Dermis blood vessel endothelial cell (primary cell): Measurements from ENCODE around the gene IRF8. TPM values are rescaled to one million over a fixed set of nuclear protein-coding genes. Genes with fewer than 3 reads are reported as not detected.
A peak's percentile ranks its signal among the peaks of the same experiment; 100 is the strongest.
"Not testable (repeated sequence)": the region's sequence is repeated elsewhere in the genome, so short reads cannot be mapped to it uniquely, and the experiment has no call there.

ENCODE experiments used
- DNase-seq: peaks from one replicate; pipeline ENCODE4 v3.0.0; 2010
- total RNA-seq: library from RNA; depleted of rRNA; stranded (reverse); fragments of >200 nt; gene quantifications from 2 replicates; pipeline ENCODE4 v1.2.3, GENCODE V29; 2014

Gene IRF8
- total RNA-seq, 1 donor from 2014 or later: 25.9 TPM

DNA sequence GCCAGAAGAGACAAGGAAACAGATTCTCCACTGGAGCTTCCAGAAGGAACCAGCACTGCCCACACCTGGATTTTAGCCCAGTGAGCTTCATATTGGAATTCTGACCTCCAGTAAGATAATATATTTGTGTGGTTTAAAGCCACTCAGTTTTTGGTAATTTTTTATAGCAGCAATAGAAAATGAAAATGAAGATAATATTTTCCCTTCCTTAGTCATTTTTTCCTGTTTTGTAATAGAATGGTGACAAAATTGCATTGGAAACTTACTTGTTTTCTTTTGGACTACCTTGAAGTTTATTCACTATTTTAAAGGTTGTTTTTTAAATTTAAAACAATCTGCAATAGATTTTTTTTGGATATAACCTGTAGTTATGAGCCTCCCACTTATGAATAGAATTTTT, 29.8 kb upstream of the IRF8 start:
- DNase-seq: no peak

DNA sequence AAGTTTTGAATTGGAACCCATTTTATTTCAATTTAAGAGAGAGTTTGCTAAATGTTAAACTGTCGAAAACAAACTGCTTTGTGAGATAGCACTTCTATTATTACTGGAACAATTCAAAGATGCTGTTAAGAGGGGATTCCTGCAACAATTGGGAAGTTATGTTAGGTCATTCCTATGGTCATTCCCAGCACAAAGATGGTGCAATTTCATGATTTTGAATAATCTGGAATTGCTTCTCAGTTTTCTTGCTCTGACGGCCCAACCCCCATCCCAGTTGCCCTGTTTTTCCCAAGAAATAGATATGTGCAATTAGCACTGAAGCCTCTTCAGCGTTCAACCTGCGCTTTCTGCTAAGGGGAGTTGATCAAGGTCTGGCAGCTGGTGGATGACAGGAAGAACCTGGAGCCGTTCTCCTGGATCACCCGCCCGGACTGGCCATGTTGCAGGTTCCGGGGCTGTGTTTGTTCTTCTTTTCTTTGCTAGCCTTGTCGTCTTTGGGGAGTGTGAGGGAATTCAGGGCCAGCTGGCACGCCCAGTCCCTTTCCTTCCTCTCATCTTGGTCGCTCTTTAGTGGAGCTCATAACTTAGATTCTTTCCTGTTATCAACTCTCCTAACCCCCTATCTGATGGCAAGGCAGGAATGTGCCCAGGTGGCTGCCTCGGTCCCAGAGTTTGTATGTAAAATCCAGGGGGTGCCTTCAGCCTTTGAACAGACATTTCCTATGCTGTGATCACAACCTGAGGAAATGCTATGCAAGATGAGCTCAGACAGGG, 29.0 kb upstream of the IRF8 start:
- no peak for DNase-seq

DNA sequence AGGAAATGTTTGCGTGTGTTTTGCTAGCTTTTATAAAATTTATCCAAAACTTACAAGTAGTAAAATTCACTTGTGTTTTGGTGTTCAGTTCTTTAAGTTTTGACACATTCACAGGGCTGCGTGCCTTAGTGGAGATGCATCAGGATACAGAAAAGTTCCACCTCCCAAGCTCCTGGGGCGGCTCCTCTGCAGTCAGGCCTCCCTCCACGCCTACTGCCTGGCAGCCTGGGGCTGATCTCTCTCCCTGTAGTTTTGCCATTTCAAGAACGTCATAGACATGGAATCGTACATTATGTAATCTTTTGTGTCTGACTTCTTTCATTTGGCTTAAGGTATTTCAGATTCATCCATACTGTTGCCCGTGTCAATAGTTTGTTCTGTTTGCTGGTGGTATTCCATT, 27.2 kb upstream of the IRF8 start:
- DNase-seq: no peak

DNA sequence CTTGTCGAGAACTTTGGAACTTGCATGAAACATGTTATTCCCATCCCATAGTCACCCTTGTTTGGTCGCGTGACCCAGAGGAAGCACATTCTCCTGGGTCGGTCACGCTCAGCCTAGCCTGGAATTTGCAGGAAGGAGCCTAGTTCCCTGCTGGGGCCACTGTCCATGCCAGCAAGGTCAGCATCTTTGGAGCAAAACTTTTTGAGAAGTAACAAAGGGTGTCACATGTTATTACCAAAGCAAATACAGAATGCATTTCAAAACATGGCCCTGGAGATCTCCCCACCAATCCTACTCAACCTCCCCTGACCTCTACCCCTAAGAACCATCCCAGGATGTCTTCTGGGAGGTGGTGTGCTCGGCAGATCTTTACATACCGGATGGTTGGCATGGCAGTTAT, 26.2 kb upstream of the IRF8 start:
- no peak for DNase-seq

DNA sequence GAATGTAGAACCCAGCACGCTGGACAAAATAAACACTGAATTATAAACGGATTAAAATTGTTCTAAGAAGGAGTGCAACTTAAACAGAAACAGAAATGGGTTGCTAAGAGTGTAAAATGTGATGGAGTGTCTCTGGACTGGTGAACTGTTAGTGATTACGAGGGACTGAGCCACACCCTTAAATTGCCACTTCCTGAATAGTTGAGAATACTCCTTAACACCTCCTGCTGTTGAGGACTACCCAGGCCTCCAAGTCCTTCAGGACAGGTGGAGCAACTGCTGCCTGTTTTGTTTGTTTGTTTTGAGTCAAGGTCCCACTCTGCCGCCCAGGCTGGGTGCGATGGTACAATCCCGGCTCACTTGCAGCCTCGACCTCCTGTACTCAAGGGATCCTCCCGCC, 25.8 kb upstream of the IRF8 start:
- DNase-seq: no peak

DNA sequence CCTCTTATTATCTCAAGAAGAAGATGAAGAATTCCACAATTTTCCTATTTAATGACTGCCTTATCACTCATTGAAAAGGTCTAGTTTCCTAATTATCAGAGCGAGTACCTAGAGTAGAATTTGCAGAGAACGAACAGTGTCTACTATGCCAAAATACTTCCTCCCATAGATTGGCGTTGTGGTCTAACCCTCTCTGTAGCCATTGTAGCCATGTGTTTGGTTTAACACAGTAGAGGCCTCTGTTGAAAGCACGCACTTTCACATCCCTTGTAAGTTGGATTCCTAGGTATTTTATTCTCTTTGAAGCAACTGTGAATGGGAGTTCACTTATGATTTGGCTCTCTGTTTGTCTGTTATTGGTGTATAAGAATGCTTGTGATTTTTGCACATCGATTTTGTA, 24.9 kb upstream of the IRF8 start:
- DNase-seq: not testable (repeated sequence)

DNA sequence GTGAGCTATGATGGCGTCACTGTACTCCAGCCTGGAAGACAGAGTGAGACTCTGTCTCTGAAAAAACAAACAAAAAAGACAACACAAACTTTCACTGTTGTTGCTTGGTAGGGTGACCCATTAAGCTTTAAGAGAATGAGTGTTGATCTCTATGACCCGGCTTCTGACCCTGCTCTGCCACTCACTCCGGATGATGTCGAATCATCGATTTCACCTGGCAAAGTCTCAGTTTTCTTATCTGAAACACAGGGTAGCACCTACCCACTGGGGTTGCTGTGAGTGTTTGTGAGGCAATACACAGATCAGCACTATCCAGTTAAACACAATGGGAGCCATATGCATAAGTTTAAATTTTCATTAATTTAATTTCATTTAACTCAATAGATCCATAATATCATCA, 20.6 kb upstream of the IRF8 start:
- no peak for DNase-seq

DNA sequence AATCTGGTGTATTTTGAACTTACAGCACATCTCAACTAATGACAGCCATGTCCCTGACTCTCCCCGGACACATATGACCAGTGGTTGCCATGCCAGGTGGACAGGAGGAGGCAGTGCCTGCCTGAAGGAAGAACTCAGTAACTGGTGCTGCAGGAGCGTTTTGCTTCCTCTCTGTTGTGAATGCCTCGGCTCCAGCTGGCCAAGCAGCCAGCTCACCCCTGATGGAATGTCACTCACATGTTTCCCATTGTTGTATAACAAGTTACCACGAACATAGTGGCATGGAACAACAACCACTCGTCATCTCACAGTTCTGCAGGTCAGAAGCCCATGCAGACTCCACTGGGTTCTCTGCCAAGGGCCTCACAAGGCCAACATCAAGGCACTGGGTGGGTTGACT, 20.1 kb upstream of the IRF8 start:
- peak; percentile 94 for DNase-seq

DNA sequence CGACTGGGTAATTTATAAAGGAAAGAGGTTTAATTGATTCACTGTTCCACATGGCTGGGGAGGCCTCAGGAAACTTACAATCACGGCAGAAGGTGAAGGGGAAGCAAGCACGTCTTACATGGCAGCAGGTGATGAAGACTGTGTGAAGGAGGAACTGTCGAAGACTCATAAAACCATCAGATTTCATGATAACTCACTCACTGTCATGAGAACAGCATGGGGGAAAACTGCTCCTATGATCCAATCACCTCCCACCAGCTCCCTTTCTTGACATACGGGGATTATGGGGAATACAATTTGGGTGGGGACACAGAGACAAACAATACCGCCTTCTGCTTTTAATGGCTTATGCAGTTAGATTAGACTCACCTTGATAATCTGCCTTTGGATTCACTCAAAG, 19.4 kb upstream of the IRF8 start:
- no peak for DNase-seq

DNA sequence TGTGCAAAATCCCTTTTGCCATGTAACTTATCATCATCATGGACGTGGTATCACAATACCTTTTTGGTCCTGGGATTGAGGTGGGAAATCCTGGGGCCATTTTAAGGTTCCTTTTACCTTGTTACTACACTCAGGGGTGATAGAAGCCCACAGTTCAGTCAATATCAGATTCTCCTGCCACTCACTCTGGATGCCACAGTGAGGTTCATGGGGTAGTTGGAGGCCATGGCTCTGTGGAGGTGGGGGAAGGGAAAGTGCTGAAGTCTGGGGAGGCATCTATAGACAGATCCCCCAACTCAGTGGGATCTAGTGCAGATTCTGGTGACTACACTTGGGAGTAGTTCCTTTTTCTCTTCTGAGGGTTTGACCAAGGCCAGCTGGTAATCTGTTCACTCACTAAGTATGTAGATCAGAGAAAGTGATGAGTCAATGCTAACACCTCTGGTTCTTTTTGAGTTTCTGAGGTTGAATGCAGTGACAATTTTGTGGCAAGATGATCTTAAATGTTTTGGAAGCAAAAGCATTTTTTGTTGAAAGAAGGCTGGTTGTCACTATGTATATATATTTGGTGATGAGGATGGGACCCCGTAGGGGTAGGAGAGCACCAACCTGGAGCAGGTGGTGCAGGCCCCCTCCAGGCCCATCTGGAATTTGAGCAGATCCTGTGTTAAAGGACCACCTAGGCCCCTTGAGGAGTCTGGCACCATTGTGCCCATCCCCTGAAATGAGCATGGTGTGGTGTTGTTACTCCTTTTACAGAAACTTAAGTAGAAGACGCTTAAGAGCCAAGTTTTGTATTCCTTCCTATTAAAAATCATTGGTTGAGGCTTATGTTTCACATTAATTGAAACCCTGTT, 18.8 kb upstream of the IRF8 start:
- DNase-seq: no peak

DNA sequence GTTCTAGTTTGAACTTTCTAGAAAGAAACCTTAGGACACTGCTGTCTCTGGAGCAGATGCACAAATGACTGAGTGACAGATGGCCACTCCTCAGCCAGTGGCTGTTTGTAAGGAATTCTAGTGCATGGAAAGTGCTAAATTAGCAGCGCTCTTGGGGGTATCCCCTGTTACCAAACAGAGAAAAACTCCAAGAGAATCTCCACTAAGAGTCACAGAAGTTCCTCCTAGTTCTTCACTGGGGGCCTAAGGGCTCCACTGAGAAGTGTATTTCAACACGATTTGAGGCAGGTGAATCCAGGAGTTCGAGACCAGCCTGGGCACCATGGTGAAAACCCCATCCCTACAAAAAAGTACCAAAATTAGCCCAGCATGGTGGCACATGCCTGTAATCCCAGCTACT, 18.1 kb upstream of the IRF8 start:
- no peak for DNase-seq

DNA sequence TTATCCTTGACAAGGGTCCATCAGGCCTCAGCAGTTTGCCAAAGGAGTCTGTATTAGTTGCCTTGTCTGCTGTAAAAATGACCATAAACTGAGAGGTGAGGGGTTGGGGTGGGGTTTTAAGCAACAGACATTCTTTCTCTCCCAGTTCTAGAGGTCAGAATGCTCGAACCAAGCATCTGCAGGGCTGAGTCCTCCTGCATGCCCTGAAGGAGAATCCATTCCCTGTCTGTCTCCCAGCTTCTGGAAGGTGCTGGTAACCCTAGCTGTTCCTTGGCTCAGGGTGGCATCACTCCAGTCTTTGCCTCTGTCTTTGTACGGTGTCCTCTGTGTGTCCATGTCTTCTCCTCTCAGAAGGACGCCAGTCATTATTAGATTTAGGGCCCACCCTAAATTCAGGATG, 17.5 kb upstream of the IRF8 start:
- no peak for DNase-seq

DNA sequence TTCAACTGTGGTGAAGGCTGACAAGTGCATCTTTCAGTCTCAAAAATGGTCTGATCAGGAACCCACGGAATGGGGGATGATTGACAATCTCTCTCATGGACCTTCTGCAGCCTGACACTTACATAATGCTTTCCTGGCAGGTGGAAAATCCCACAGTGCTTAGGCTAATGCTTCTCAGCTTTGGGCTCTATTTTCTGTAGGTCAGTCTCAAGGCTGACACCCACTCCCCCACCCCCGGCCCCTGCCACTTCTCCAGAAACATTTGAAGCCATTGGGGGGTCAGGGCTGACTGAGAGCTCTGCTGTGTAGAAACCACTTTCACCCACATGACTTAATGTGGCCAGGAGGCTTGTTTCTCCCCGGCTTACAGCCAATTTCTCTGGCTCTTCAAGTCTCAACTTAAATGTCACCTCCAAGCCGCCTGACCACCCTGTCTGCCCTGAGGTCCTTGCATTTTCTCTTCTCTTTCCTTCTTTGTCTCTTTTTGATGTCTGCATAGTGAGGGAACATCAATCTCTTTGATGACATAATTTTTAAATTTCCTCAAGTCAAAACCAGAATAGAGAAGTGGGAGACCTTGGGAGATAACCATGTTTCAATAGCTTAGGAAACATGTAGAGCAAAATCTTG, 16.7 kb upstream of the IRF8 start:
- DNase-seq: no peak

DNA sequence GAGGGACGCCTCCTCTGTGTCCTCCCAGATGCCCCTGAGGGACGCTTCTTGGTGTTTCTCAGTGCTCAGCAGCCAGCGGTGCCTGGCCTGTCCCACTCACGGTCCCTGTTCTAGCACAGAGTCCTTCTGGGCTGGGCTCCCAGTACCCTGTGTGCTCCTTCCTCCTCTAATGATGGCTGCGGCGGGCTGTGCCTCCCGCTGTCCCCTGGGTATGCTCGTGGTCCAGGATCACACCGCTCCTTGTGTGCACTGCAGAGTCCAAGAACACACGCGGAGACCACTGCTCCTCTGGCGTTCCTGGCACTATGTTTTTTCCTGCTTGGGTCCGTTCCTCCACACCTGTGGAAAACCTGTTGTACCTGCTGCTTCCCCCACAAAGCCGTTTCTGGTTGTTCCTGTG, 15.1 kb upstream of the IRF8 start:
- no peak for DNase-seq

DNA sequence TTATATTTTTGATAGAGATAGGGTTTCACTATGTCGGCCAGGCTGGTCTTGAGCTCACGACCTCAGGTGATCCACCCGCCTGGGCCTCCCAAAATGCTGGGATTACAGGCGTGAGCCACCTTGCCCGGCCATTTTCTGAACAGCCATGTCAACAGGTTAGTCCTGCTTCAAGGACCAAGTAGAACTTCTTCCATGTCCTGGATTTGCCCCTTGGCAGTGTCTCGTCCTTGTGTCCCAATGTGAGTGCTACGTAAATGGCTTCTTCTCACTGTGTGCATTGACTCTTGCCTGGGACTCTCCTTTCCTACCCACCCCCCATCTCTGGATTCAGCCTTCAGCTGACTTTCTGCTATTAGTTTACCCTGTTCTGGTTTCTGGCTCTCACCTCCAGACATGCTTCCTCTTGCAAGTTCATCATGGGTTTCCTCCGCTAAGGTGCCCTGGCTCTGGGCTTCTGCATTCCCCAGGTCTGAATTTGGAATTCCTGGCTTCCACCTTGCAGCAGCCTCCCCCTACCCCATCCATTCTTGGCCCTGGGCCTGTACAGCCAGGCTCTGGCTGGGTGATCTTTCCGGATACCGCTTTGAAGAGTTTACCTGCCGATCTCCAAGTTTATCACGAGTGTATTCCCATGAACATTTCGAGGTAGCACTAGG, 14.0 kb upstream of the IRF8 start:
- no peak for DNase-seq

DNA sequence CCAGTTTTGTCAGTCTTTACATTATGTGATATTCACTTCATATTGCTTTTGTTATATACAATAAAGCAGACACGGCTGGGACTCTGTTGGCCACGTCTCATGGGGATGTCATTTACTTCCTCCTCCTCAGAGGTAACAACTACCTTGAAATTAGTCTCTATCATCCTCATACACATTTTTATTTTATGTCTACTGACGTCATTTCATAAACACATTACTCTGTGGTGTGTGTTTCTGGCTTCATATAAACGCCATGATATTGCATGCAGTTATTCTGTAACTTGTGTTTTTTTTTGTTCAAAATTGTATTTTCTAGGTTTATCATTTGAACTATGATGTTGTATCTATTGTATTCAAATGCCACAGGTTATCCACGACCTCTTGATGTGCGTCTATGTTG, 13.4 kb upstream of the IRF8 start:
- no peak for DNase-seq

DNA sequence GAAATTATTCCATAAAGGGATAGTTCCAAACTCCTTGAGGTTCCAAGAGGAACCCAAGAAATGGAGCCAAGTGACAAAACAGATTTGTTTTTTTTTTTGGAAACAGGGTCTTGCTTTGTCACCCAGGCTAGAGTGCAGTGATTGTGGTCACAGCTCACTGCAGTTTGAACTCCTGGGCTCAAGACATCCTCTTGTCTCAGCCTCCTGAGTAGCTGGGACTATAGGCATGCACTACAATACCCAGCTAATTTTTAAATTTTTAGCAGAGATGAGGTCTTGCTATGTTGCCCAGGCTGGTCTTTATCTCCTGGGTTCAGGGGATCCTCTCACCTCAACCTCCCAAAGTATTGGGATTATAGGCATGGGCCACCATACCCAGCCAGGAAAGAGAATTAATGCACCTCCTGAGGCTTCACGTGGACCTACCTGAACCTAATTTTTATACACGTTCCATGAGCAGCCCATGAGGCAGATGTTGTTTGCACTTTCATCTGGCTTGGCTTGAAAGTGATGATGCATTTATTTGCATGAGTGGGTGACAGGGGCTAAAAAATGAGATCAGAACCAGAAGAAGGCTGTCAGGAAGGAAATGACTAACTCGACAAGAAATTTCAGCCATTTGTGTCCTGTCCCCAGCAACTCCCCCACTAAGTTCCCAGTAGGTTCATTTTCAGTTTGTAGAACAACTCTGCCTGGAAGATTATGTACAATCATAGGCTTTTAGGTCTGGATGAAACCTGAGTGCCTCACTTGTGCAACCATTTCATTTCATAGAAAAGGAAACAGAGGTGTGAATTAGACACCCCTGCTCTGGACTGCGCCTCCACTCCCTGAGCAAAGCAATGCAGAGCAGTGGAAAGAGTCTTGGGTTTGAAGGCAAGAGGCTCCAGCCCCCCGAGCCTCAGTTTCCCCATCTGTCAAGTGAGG, 10.3 kb upstream of the IRF8 start:
- peak; percentile 90 for DNase-seq

DNA sequence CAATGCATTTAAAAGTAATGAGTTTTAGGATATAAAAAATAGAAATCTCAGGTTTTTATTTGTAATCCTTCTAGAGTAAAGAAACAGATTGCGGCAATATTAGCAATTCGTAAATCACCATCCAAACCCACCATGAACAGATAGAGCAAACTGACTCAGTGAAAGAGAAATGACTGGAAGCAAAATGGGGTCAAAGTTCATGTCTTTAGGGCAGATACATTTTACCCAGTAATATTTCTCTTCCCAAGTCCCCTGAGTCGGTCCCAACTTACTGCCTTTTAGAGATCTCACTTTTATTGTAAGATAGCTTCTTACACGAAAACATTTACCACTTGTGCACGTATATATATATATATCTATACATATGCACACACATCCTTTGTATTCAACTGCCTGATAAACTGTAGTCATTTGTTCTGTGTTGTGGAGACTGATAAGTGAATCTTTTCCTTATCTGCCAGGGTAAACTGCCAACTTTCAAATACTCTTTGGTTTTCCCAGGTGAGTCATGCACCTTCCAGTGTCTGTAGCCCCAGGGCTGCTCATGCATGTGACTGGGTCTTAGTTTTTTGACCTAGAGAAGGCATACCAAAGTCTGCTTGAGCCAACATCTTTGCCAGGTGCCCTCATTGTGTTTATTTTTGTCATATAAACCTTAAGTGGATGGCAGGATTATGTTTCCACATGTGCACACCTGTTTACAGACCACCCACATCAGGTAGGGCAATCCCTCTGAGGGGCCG, 7.8 kb upstream of the IRF8 start:
- DNase-seq: no peak

DNA sequence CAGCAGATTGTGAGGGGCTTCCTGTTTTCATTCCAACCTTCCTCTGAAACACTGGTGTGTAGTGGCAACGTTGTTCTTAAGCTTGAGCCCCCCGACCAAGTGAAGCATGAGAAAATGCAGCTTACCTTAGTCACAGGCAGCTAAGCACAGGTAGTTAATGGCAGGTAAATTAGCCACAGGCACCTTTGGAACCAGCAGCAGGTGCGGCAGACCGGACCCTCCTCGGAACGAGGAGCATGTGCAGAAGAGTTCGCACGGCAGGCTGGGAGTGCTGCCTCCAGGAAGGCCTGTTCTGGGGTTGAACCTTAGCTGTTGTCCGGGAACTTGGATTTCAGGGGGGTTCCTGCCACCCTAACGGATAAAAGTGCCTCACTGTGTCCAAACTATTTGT, 7.2 kb upstream of the IRF8 start:
- DNase-seq: no peak

DNA sequence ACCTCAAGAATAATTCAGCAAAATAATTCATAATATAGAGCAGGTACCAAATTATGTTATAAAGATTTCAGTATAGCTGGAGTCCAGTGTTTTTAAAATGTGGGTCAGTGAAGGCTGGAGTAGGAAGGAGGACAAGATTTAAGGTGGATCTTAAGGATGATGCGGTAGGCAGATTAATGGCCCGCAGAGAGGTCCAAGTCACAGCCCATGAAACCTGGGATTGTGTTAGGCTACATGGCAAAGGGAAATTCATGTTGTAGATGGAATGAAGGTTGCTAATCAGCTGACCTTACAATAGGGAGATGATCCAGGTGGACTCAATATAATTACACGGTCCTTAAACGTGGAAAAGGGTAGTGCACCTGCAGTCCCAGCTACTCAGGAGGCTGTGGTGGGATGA, 6.2 kb upstream of the IRF8 start:
- DNase-seq: no peak

DNA sequence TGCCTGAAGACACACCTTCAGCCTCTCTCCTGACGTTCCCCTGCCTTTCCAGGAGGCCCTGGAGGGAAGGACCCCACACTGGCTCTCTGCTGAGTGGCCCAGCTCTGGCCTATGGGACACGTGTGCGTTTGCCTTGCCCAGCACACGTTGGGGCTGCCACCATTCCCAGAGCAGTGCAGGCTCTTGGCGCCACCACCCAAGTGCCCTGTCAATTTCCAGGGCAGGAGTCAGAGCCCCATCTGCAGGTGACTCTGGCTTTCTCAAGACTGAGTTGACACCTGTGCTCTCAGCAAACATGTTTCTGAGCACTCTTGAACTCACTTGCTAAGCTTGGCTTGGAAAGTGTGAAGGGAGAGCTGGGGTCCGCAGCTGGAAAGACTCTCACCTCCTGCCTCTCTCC, 4.7 kb upstream of the IRF8 start:
- DNase-seq: no peak
